Measurements from ENCODE around the gene PSRC1.

Gene PSRC1

DNA sequence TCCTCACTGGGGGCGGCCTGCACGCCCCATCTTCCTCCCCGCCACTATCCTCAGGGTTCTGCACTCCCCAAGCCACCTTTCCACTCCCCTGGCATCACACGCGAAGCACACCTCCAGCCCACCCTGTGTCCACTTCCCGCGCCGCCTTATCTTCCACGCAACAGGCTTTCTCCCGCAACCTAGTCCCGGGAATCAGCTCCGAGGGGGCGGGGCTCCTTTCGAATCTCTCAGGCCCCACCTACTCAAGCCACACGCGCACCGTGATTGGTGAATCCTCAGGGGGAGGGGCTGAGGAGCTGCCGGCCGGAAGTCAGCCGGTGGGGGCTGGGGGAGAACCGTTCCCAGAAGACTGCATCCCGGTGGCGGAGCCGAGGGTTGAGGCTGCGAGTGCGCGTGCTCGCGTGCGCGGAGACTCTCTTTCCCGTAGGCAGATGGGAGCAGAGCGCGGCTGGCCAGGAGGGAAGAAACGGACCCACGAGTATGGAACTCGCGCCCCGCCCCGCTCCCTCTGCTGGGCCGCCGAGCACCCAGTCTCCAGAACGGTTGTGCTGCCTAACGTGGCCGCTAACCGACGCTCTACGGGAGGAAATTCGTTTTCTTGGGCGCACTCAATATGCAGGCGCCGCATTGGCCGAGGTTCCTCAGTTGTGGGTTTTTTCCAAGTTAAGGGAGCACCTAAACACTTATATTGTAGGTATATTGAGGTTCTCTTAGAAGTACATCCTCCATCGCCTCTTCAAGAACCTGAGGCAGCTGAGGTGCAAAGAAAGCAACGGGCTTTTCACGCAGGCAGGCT, at the start of gene PSRC1:
Gene PSRC1 (minus strand): TSS at position 194 of the 796 bp plus-strand sequence.
- H3K4me2 ChIP-seq: peak within 1 kb of the TSS; percentile 82 to 99 (median 95)
- H3K4me1 ChIP-seq: peaks cover 30 to 48% (median 43%) of the 10 kb centered on the region in 10 experiments
- H3K9me3 ChIP-seq (replicated peaks in 1 of 11): no peaks in the 10 kb centered on the region
- H3K27me3 ChIP-seq: no peaks in the 10 kb centered on the region
- TF ChIP-seq Cebpa-rat (IDR thresholded peaks at IDR 0.05): no peak
- H3K36me3 ChIP-seq: peaks cover 0 to 28% (median 19%) of the 10 kb centered on the region in 11 experiments; a peak in 16 of 22 replicates
- H3K9ac ChIP-seq: peak within 1 kb of the TSS; percentile 73 to 85 (median 80)
- H3K27ac ChIP-seq: peak within 1 kb of the TSS; percentile 49 to 88 (median 76); a peak in 21 of 22 replicates
- no peaks in the 10 kb centered on the region for H4K20me1 ChIP-seq
- H3K4me3 ChIP-seq: peak within 1 kb of the TSS; percentile 61 to 84 (median 71)

GRCh38 chr1:109331113-109331512, 48.2 kb upstream of the PSRC1 start:
- TF ChIP-seq Cebpa-rat (IDR thresholded peaks at IDR 0.05): no peak
- Histone ChIP-seq H3K27ac (no peak overlapping the region), H3K9ac (no peak overlapping the region), H4K20me1 (no peaks in the 10 kb centered on the region; a peak in 1 of 22 replicates), H3K27me3 (no peaks in the 10 kb centered on the region), H3K36me3 (peaks cover 33 to 97% (median 82%) of the 10 kb centered on the region in 11 experiments), H3K4me1 (no peaks in the 10 kb centered on the region), H3K4me3 (no peak overlapping the region), H3K4me2 (no peak overlapping the region), H3K9me3 (replicated peaks in 1 of 11) (peaks cover 33 to 54% (median 43%) of the 10 kb centered on the region in 11 experiments)

DNA sequence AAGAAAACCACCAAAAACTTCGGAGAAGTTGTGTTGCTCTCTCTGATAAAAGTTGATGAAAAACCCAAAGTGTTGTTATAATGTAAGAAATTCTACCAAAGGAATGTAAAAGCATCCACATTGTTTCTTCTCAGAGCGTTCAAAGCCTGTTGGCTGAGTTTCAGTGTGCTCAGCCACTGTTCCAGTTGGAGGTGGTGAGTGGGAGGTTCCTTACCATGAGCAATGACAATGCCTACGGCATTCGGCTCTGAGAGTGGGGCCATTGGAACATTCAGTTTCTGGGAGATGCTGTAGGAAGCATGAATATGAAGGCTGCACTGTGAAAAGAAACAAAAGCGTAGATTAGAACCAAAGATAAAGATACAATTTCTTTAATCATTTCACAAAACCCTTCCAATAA, 44.3 kb upstream of the PSRC1 start:
- Histone ChIP-seq H3K9ac (no peak overlapping the region), H3K9me3 (replicated peaks in 1 of 11) (peaks cover 18 to 27% (median 25%) of the 10 kb centered on the region in 11 experiments), H3K4me1 (no peaks in the 10 kb centered on the region), H4K20me1 (no peaks in the 10 kb centered on the region), H3K27ac (no peak overlapping the region), H3K4me2 (no peak overlapping the region), H3K27me3 (no peaks in the 10 kb centered on the region), H3K36me3 (peaks cover 18 to 97% (median 75%) of the 10 kb centered on the region in 11 experiments), H3K4me3 (no peak overlapping the region)
- TF ChIP-seq Cebpa-rat (IDR thresholded peaks at IDR 0.05): no peak

DNA sequence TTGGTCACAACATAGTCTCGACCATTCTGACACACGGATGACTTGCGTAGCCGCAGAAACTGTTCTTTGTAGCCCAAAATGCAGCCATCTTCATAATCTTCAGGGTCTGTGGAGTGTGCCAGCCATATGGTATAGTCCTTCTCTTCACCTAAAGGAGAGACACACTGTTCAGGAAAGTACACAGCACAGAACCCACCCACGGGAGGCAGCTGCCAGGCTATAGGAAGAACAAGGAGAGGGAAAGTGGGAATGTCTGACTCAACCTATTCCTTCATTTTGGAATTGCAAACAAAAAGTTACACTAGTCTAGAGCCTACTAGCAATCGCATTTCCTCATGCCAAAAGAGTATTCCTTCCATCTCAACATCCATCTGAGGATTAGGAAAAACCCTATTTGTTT, 40.0 kb upstream of the PSRC1 start:
- Histone ChIP-seq H3K4me3 (no peak overlapping the region), H4K20me1 (no peaks in the 10 kb centered on the region), H3K9ac (no peak overlapping the region), H3K27ac (no peak overlapping the region), H3K4me1 (no peaks in the 10 kb centered on the region), H3K36me3 (peaks cover 20 to 98% (median 78%) of the 10 kb centered on the region in 11 experiments; a peak in 21 of 22 replicates), H3K27me3 (no peaks in the 10 kb centered on the region), H3K9me3 (replicated peaks in 1 of 11) (no peaks in the 10 kb centered on the region), H3K4me2 (no peak overlapping the region)
- TF ChIP-seq Cebpa-rat (IDR thresholded peaks at IDR 0.05): no peak

- Histone ChIP-seq H3K4me3 (no peak overlapping the region), H3K9me3 (replicated peaks in 1 of 11) (no peaks in the 10 kb centered on the region), H3K4me2 (no peak overlapping the region), H4K20me1 (no peaks in the 10 kb centered on the region), H3K4me1 (no peaks in the 10 kb centered on the region), H3K9ac (no peak overlapping the region), H3K27ac (no peak overlapping the region), H3K27me3 (no peaks in the 10 kb centered on the region), H3K36me3 (peaks cover 13 to 100% (median 89%) of the 10 kb centered on the region in 11 experiments; a peak in 19 of 22 replicates)
- no peak for TF ChIP-seq Cebpa-rat (IDR thresholded peaks at IDR 0.05)
Measured at GRCh38 chr1:109319114-109319513, 36.2 kb upstream of the PSRC1 start.

DNA sequence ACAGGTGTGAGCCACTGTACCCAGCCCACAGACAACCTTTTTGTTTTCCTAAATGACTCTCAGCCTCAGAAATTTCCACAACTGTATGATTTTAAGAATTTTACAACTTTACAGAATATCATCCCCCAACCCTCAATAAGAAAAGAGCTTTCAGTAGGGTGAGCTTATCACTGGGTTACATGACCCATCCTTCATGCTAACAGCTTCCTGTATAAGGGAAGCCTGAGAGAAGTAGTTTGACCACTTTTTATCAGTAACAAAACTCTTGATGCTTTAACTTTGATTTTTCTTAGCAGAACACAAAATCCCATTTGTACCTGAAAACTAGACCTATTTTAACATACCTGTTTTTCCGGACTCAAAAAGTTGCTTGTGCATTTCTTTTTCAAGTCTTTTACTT, 33.6 kb upstream of the PSRC1 start:
- Histone ChIP-seq H3K4me2 (no peak overlapping the region), H3K9ac (no peak overlapping the region), H3K27ac (no peak overlapping the region), H3K4me3 (no peak overlapping the region), H3K4me1 (peaks cover 0 to 8% (median 0%) of the 10 kb centered on the region in 10 experiments; a peak in 2 of 20 replicates), H4K20me1 (no peaks in the 10 kb centered on the region), H3K36me3 (peaks cover 4 to 100% (median 78%) of the 10 kb centered on the region in 11 experiments; a peak in 19 of 22 replicates), H3K9me3 (replicated peaks in 1 of 11) (no peaks in the 10 kb centered on the region), H3K27me3 (no peaks in the 10 kb centered on the region)
- TF ChIP-seq Cebpa-rat (IDR thresholded peaks at IDR 0.05): no peak

DNA sequence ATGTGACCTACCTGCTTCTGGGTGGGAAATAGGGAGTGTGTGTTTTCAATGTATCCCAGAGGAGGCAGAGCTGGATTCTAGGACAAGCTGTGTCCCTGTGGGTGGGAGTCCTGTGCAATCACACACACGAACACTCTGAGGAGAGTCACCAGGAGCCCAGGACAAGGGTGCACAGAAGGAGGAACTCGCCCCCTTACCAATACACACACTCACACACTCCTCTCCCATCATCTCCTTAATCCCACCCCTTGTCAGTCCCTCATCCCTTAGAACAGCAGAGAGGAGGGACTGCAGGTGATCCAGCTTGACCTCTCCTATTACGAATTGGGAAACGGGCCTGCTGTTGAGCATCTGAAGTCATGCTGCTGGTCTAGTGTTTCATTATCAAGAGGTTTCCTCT, 32.3 kb upstream of the PSRC1 start:
- H3K27me3 ChIP-seq: no peaks in the 10 kb centered on the region

GRCh38 chr1:109314795-109315194, 31.9 kb upstream of the PSRC1 start:
- H3K27ac ChIP-seq: no peak overlapping the region
- no peaks in the 10 kb centered on the region for H3K27me3 ChIP-seq
- H3K4me1 ChIP-seq: peaks cover 0 to 8% (median 0%) of the 10 kb centered on the region in 10 experiments; a peak in 4 of 20 replicates
- no peak overlapping the region for H3K4me2 ChIP-seq
- no peak for TF ChIP-seq Cebpa-rat (IDR thresholded peaks at IDR 0.05)
- H3K4me3 ChIP-seq: no peak overlapping the region
- H4K20me1 ChIP-seq: no peaks in the 10 kb centered on the region
- peaks cover 4 to 98% (median 61%) of the 10 kb centered on the region in 11 experiments; a peak in 17 of 22 replicates for H3K36me3 ChIP-seq
- no peaks in the 10 kb centered on the region for H3K9me3 ChIP-seq (replicated peaks in 1 of 11)
- H3K9ac ChIP-seq: no peak overlapping the region

More for the DNA sequence above, 32.3 kb upstream of the PSRC1 start:
- TF ChIP-seq Cebpa-rat (IDR thresholded peaks at IDR 0.05): no peak
- Histone ChIP-seq H3K4me3 (no peak overlapping the region), H4K20me1 (no peaks in the 10 kb centered on the region), H3K27ac (no peak overlapping the region), H3K9ac (no peak overlapping the region), H3K9me3 (replicated peaks in 1 of 11) (no peaks in the 10 kb centered on the region), H3K4me2 (no peak overlapping the region), H3K4me1 (peaks cover 0 to 8% (median 0%) of the 10 kb centered on the region in 10 experiments; a peak in 2 of 20 replicates), H3K36me3 (peaks cover 4 to 100% (median 66%) of the 10 kb centered on the region in 11 experiments; a peak in 17 of 22 replicates)

DNA sequence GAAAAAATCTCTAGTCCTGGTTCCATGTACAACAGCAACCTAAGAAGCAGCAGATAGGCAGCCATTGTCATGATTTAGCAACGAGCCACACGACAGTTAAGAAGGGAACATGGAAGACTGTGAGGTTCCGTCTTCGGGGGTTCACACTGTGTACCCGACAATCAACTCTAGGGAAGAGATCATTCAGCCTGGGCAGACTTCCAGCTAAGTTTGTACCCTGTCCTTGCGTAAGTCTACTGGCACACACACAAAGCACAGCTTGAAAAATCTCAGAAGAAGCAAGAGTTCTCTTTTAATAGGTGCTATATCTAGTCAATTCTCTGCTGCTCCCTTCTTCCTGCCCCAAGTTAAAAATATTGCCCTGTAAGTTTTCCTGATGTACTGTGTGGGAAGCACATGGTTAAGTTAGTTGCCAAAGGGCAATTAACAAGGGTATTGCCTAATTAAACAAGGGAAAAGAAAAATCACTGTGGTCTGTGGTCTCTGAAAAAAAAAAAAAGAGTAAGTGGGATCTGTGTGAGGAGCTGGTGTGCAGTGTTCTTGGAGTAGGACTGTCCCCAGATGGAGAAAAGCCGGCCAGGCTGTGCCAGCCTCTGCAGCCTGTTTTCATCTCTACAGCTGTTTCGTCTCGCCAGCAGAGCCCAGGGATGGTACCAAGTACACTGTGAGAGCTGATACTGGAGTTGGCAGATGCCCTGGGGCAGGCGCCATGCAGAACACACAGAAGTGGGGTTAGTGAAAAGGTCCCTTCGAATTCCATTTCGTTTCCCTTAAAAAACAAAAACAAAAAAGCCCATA, 30.2 kb upstream of the PSRC1 start:
- no peak for TF ChIP-seq Cebpa-rat (IDR thresholded peaks at IDR 0.05)
- peaks cover under 1 to 82% (median 49%) of the 10 kb centered on the region in 11 experiments; a peak in 16 of 22 replicates for H3K36me3 ChIP-seq
- no peaks in the 10 kb centered on the region for H3K9me3 ChIP-seq (replicated peaks in 1 of 11)
- no peak overlapping the region for H3K27ac ChIP-seq
- H3K27me3 ChIP-seq: no peaks in the 10 kb centered on the region
- no peaks in the 10 kb centered on the region for H4K20me1 ChIP-seq
- no peak overlapping the region for H3K9ac ChIP-seq
- H3K4me3 ChIP-seq: no peak overlapping the region
- 0 out of 22 replicates have a peak overlapping the region, but pooled peaks of 1 of the 11 experiments have one; percentile 14 for H3K4me2 ChIP-seq
- peaks cover 3 to 23% (median 7%) of the 10 kb centered on the region in 10 experiments for H3K4me1 ChIP-seq

All from BLaER1 treated with 17β-estradiol and CSF1 and Interleukin-3, amounts not matched to agents 10 nM and 100 nM (cell line).